Prostate gland (tissue), 2 donors: ENCODE data around the gene SLC38A3. TPM values are rescaled to one million over a fixed set of nuclear protein-coding genes. Genes with fewer than 3 reads are reported as not detected.

Experiments
- DNase-seq: peaks from one replicate; pipeline ENCODE4 v3.0.0-alpha.2; 2019; ENCODE audit warnings: low spot score
- H3K27ac ChIP-seq, 2 donors: fragments of 200-600 bp; sonication (generic); 2 replicates each; pipeline ENCODE4 v1.5.1; 2017 to 2019
- H3K27me3 ChIP-seq: fragments of 200-600 bp; sonication (generic); replicated peaks from 2 replicates; pipeline ENCODE4 v1.5.1; 2019; ENCODE audit not compliant: insufficient read depth
- H3K36me3 ChIP-seq, 2 donors: fragments of 200-600 bp; sonication (generic); 1 replicate in 1 of 2; 2 replicates in 1 of 2; pipeline versions ENCODE4 v1.5.1 to v1.8.1; 2017 to 2019
- H3K4me1 ChIP-seq: fragments of 200-600 bp; sonication (generic); replicated peaks from 2 replicates; pipeline ENCODE4 v1.5.1; 2019
- H3K4me3 ChIP-seq, 2 donors: fragments of 200-600 bp; sonication (generic); 2 replicates each; pipeline ENCODE4 v1.5.1; 2017 to 2019
- H3K9me3 ChIP-seq: fragments of 200-600 bp; sonication (generic); 2 replicates; pipeline ENCODE4 v1.5.1; 2017
- POLR2A ChIP-seq: fragments of 450-650 bp; IDR thresholded peaks from one replicate; pipeline ENCODE4 v1.6.1; 2016; ENCODE audit warnings: antibody characterized with exemption, mild to moderate bottlenecking
- POLR2AphosphoS5 ChIP-seq: sonication (generic); formaldehyde crosslinking; IDR thresholded peaks from one replicate; pipeline ENCODE4 v1.6.1; 2017; ENCODE audit warnings: antibody characterized with exemption
- WGBS: methylation state at CpG from one replicate; pipeline ENCODE4 v1.1.5; 2018; 5-methylcytosine and 5-hydroxymethylcytosine counted together
- intact Hi-C: fragments of 100-400 bp; cut with DNase I; formaldehyde crosslinking; loops from one replicate; pipeline ENCODE4 v1.14.2; 2022
- total RNA-seq, 2 donors: library from RNA; depleted of rRNA; stranded (reverse); fragments of >200 nt; gene quantifications; one replicate each; pipeline ENCODE4 v1.1.0, GENCODE V29; 2016
- TF ChIP-seq, protein P1 (sequence below), 4 experiments: fragments of 200-600 bp in 2 of 4; fragments of 450-650 bp in 2 of 4; sonication (generic) in 2 of 4; IDR thresholded peaks; 1 replicate in 3 of 4; 2 replicates in 1 of 4; pipeline ENCODE4 v1.5.1; 2016 to 2019; ENCODE audit warnings: antibody characterized with exemption in 4 of 4, mild to moderate bottlenecking in 2 of 4, moderate library complexity in 2 of 4

Gene SLC38A3
- total RNA-seq, 2 donors from 2014 or later, result 0.41 to 4.0 TPM

DNA sequence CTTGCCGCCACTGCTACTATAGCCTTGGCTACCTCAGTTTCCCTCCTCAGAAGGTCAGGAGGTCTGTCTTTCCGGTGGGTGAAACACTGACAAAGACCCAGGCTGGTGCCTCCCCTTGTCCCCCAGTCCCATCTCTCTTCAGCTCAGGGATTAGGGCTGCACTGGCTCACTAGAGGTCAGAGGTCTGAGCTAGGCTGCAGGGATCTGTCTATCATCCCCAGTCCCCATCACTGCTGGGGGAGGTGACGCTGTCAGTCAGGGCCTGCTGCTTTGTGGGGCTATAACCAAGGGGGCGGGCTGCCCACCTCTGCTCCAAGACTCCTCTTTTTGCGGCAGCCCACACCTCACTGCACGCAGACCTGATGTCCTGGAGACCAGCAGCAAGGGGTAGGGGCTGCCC, 36.3 kb upstream of the SLC38A3 start:
- intact Hi-C loops, result no loop called here
- 85% methylated on average over 4 of the region's 6 CpGs for WGBS
- Histone ChIP-seq H3K27ac (peak overlapping the region; percentile 46 to 83), H3K36me3 (no peaks in the 10 kb centered on the region), H3K9me3 (no peaks in the 10 kb centered on the region), H3K4me3 (no peak overlapping the region), H3K4me1 (peaks cover 47% of the 10 kb centered on the region), H3K27me3 (no peaks in the 10 kb centered on the region)
- DNase-seq, result no peak
- no peak for TF ChIP-seq POLR2A
- TF ChIP-seq, protein P1, sequence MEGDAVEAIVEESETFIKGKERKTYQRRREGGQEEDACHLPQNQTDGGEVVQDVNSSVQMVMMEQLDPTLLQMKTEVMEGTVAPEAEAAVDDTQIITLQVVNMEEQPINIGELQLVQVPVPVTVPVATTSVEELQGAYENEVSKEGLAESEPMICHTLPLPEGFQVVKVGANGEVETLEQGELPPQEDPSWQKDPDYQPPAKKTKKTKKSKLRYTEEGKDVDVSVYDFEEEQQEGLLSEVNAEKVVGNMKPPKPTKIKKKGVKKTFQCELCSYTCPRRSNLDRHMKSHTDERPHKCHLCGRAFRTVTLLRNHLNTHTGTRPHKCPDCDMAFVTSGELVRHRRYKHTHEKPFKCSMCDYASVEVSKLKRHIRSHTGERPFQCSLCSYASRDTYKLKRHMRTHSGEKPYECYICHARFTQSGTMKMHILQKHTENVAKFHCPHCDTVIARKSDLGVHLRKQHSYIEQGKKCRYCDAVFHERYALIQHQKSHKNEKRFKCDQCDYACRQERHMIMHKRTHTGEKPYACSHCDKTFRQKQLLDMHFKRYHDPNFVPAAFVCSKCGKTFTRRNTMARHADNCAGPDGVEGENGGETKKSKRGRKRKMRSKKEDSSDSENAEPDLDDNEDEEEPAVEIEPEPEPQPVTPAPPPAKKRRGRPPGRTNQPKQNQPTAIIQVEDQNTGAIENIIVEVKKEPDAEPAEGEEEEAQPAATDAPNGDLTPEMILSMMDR (IDR thresholded peaks at IDR 0.05), result no peak
- no peak for TF ChIP-seq POLR2AphosphoS5

DNA sequence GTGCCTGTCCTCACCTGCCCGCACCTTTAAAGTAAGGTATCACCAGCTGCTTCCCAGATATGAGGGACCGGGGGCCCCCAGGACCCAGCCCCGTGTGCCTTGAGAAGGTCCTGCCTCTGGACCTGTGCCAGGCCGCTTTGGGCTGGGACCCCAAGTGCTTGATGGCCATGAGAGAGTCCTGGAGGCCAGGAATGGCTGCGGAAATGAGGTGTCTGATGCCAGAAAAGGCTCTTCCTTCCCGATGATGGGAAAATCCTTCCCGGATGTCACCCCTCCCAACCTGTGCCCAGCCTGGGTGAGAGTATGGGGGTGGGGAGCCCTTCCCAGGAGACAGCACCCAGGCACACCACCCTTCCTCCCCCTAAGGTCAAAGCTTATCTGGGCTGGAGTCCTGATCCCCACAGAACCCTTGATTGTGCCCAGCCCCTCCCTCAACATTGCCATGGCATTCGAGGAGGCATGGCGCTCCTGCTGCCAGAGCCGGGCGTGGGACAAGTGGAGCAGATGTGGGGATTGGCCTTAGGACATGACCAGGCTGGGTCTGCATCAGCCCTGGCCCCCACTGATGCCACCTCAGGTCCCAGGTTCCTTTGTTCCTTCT, 35.7 kb upstream of the SLC38A3 start:
- intact Hi-C loops, result no loop called here
- Histone ChIP-seq H3K4me3 (no peak overlapping the region), H3K4me1 (peaks cover 46% of the 10 kb centered on the region), H3K27me3 (no peaks in the 10 kb centered on the region), H3K9me3 (no peaks in the 10 kb centered on the region), H3K36me3 (no peaks in the 10 kb centered on the region), H3K27ac (peak overlapping the region in 1 of 2 donors; percentile 83)
- WGBS, result 67% methylated on average over 9 of the region's 11 CpGs
- no peak for DNase-seq
- no peak for TF ChIP-seq POLR2AphosphoS5
- TF ChIP-seq POLR2A, result no peak
- TF ChIP-seq, protein P1 (IDR thresholded peaks at IDR 0.05), result no peak

DNA sequence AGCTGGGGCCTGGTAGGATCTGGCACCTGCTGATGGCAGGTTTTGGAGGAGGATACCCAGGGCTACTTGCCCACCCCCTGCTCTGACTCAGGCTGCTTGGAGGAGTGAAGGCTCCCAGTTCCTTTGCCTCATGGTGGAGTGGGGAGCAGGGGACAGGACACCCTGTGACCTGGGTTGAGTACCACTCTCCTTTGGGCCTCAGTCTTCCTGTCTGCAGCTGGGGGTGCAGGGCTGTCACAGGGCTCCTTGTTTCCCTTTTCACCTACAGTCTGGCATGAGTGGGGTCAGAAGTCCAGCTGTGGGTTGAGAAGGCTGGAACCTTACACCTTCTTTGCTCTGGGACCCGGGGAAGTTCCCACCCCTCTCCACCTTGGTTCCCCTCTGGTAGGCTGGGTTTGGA, 35.2 kb upstream of the SLC38A3 start:
- intact Hi-C loops, result no loop called here

DNA sequence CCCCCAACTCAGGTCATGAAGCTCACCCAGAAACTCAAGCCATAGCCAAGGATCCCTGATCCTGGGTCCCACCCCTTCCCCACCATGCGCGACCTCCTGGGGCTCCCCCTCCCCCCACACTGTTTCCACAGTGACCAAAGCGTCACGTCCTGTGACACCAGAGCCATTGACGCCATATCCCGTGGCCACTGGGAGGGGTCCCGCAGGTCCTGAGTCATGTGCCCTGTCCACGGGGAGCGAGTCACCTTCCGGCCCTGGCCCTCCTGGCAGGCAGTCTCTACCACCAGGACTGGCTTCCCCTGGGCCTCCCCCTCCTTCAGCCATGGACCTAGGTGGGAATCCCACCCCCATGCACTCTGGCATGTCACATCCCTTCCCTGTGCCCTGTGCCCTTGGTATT, 34.4 kb upstream of the SLC38A3 start:
- 75% methylated on average over 10 of the region's 10 CpGs for WGBS
- no peak for DNase-seq
- peaks cover 32% of the 10 kb centered on the region for H3K4me1 ChIP-seq
- no peaks in the 10 kb centered on the region for H3K36me3 ChIP-seq
- H3K27ac ChIP-seq, result peak overlapping the region in 1 of 2 donors; percentile 12
- TF ChIP-seq POLR2A (no peak), POLR2AphosphoS5 (peak; percentile 26)
- no peaks in the 10 kb centered on the region for H3K27me3 ChIP-seq
- H3K9me3 ChIP-seq, result no peaks in the 10 kb centered on the region
- intact Hi-C loops, result no loop called here
- no peak overlapping the region for H3K4me3 ChIP-seq

More for the DNA sequence above, 35.2 kb upstream of the SLC38A3 start:
- Histone ChIP-seq H3K9me3 (no peaks in the 10 kb centered on the region), H3K4me3 (no peak overlapping the region), H3K27me3 (no peaks in the 10 kb centered on the region), H3K36me3 (no peaks in the 10 kb centered on the region), H3K27ac (peak overlapping the region in 1 of 2 donors; percentile 12), H3K4me1 (peaks cover 40% of the 10 kb centered on the region)
- WGBS, result 56% methylated on average over 1 of the region's 1 CpG
- TF ChIP-seq POLR2A (no peak), POLR2AphosphoS5 (no peak)
- TF ChIP-seq, protein P1 (IDR thresholded peaks at IDR 0.05), result no peak
- no peak for DNase-seq

DNA sequence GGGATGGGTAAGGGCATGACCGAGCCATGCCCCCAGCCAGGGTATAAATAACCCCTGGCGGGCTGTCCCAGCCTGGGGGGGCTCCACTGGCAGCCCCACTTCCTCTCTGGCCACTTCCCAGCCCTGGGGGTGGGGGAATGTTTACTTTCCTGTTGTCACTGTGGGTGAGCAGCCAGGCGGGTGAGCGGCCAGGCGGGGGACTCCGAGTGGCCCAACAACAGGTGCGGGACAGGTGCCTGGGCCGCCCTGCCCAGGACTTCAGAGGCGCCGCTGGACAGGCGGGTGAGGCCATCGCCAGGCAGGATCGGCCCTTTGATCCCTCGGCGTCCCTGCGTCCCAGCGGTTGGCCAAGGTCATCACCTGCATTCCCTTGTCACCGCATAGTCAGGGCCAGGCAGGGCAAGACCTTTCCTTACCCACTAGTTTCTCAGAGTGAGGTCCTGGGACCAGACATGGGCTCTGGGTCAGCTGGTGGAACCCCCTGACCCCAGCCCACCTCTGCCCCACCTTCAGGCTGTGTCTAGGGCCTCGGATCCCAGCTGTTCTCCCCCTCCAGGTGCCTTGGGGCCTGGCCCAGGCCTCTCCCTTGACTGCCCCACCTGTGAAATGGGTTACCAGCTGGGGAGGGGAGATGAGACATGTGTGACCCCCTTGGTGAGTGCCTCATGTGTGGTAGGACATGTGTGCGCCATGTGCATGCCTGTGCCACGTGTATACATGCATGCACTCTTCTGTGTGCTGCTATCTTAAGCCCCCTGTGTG, 33.4 kb upstream of the SLC38A3 start:
- intact Hi-C loops, result no loop called here
- Histone ChIP-seq H3K9me3 (no peaks in the 10 kb centered on the region), H3K4me1 (peaks cover 22% of the 10 kb centered on the region), H3K27ac (peak overlapping the region; percentile 12 to 24), H3K27me3 (no peaks in the 10 kb centered on the region), H3K4me3 (no peak overlapping the region), H3K36me3 (no peaks in the 10 kb centered on the region)
- DNase-seq, result no peak
- 57% methylated on average over 21 of the region's 21 CpGs for WGBS
- TF ChIP-seq POLR2AphosphoS5 (no peak), POLR2A (no peak)
- TF ChIP-seq, protein P1 (IDR thresholded peaks at IDR 0.05), result no peak
